ENCODE data around the gene SERPINA5.

Gene SERPINA5

GRCh38 chr14:94597788-94598187 lies 16.6 kb downstream of the SERPINA5 start:
- H3K9ac ChIP-seq: no peak overlapping the region
- no peak for TF ChIP-seq CTCF (IDR thresholded peaks at IDR 0.05)

GRCh38 chr14:94598506-94598815 lies 17.2 kb downstream of the SERPINA5 start:
- H3K9ac ChIP-seq: no peak overlapping the region
- H3K9me3 ChIP-seq (ENCODE audit: control insufficient read depth, low read length): no peaks in the 10 kb centered on the region
- H3K79me2 ChIP-seq: no peaks in the 10 kb centered on the region
- no peaks in the 10 kb centered on the region for H3K36me3 ChIP-seq (ENCODE audit: control insufficient read depth, insufficient read depth, low read length)
- H2AFZ ChIP-seq: no peak overlapping the region
- TF ChIP-seq CTCF (IDR thresholded peaks at IDR 0.05): no peak
- no peak overlapping the region for H3K4me3 ChIP-seq (ENCODE audit: low read depth, low read length)
- H3K4me2 ChIP-seq (ENCODE audit: low read length): no peak overlapping the region
- H3K27ac ChIP-seq: peak overlapping the region; percentile 63
- H3K27me3 ChIP-seq (ENCODE audit: control insufficient read depth, insufficient read depth, low read length): no peaks in the 10 kb centered on the region
- H3K4me1 ChIP-seq: peaks cover 25% of the 10 kb centered on the region

More at GRCh38 chr14:94597788-94598187, 16.6 kb downstream of the SERPINA5 start:
- Histone ChIP-seq H3K4me1 (peaks cover 25% of the 10 kb centered on the region), H2AFZ (no peak overlapping the region), H3K4me2 (ENCODE audit: low read length) (no peak overlapping the region), H3K36me3 (ENCODE audit: control insufficient read depth, insufficient read depth, low read length) (no peaks in the 10 kb centered on the region), H3K9me3 (ENCODE audit: control insufficient read depth, low read length) (no peaks in the 10 kb centered on the region), H3K79me2 (no peaks in the 10 kb centered on the region), H3K27me3 (ENCODE audit: control insufficient read depth, insufficient read depth, low read length) (no peaks in the 10 kb centered on the region), H3K27ac (no peak overlapping the region), H3K4me3 (ENCODE audit: low read depth, low read length) (no peak overlapping the region)

- H3K27ac ChIP-seq: peak overlapping the region; percentile 63
Measured at GRCh38 chr14:94598816-94599655, 17.8 kb downstream of the SERPINA5 start.

GRCh38 chr14:94599656-94600004 lies 18.4 kb downstream of the SERPINA5 start:
- H3K4me3 ChIP-seq (ENCODE audit: low read depth, low read length): no peak overlapping the region
- no peaks in the 10 kb centered on the region for H3K27me3 ChIP-seq (ENCODE audit: control insufficient read depth, insufficient read depth, low read length)
- H3K27ac ChIP-seq: peak overlapping the region; percentile 49
- H3K4me2 ChIP-seq (ENCODE audit: low read length): no peak overlapping the region
- no peak overlapping the region for H3K9ac ChIP-seq
- TF ChIP-seq CTCF (IDR thresholded peaks at IDR 0.05): no peak
- peak overlapping the region; percentile 23 for H2AFZ ChIP-seq
- H3K4me1 ChIP-seq: peaks cover 25% of the 10 kb centered on the region
- no peaks in the 10 kb centered on the region for H3K79me2 ChIP-seq
- no peaks in the 10 kb centered on the region for H3K36me3 ChIP-seq (ENCODE audit: control insufficient read depth, insufficient read depth, low read length)
- no peaks in the 10 kb centered on the region for H3K9me3 ChIP-seq (ENCODE audit: control insufficient read depth, low read length)

More at GRCh38 chr14:94598816-94599655, 17.8 kb downstream of the SERPINA5 start:
- Histone ChIP-seq H3K36me3 (ENCODE audit: control insufficient read depth, insufficient read depth, low read length) (no peaks in the 10 kb centered on the region), H3K4me1 (peaks cover 25% of the 10 kb centered on the region), H3K27me3 (ENCODE audit: control insufficient read depth, insufficient read depth, low read length) (no peaks in the 10 kb centered on the region), H3K4me3 (ENCODE audit: low read depth, low read length) (no peak overlapping the region), H3K79me2 (no peaks in the 10 kb centered on the region), H2AFZ (peak overlapping the region; percentile 23), H3K9me3 (ENCODE audit: control insufficient read depth, low read length) (no peaks in the 10 kb centered on the region), H3K9ac (no peak overlapping the region), H3K4me2 (ENCODE audit: low read length) (no peak overlapping the region)
- TF ChIP-seq CTCF (IDR thresholded peaks at IDR 0.05): peak; percentile 25

GRCh38 chr14:94600148-94600545 lies 18.9 kb downstream of the SERPINA5 start:
- Histone ChIP-seq H3K4me2 (ENCODE audit: low read length) (no peak overlapping the region), H3K4me3 (ENCODE audit: low read depth, low read length) (no peak overlapping the region), H3K36me3 (ENCODE audit: control insufficient read depth, insufficient read depth, low read length) (no peaks in the 10 kb centered on the region), H3K9me3 (ENCODE audit: control insufficient read depth, low read length) (no peaks in the 10 kb centered on the region), H3K79me2 (no peaks in the 10 kb centered on the region), H3K27ac (no peak overlapping the region), H2AFZ (no peak overlapping the region), H3K9ac (no peak overlapping the region), H3K27me3 (ENCODE audit: control insufficient read depth, insufficient read depth, low read length) (no peaks in the 10 kb centered on the region), H3K4me1 (peaks cover 25% of the 10 kb centered on the region)
- TF ChIP-seq CTCF (IDR thresholded peaks at IDR 0.05): no peak

All from parathyroid adenoma (tissue), 2 donors.